ENCODE measurements around the gene KLHL18.

The KLHL18 gene

DNA sequence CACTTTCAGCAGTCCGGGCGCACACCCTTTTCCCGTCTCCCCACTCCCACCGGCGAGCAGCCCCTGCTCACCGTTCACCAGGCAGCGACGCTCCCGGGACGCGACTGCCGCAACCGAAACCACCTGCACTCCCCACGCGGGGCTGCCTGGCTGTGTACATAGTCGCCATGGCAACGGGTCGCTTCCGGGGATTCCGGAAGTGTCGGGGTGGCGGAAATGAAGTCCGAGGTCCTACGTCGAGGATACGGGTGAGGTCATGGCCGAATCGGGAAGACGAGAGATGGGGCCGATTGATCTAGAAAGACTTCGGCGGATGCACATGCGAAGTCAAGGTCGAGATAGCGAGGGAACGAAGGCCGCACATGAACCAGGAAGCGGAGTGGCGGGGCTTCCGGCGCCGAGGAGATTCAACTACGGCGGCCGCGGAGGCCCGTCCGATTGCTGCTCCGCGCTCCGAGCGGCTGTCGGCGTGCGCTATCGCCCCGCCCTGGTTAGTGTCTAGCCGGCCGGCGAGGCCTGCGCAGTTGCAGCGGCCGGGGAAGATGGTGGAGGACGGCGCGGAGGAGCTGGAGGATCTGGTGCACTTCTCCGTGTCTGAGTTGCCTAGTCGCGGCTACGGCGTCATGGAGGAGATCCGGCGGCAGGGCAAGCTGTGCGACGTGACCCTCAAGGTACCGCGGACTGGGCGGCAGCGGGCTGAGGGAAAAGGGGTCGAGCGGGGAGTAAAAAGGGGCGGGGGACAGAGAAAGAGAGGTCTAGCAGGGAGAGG lies at the start of gene KLHL18, which contains the start of gene KIF9:
KLHL18 (plus strand) TSS at position 521 of the 769 bp plus-strand sequence; CDS start at position 543, 22 bp downstream.
KIF9 (minus strand) TSS at position 376 of the 769 bp plus-strand sequence. CDS start 5,425 bp downstream, outside the sequence.
- H3K27ac ChIP-seq, result peak within 1 kb of the TSS; percentile 85 to 97
- peak within 1 kb of the TSS; percentile 82 for H3K4me3 ChIP-seq
- peak; percentile 96 for DNase-seq (ENCODE audit: low spot score)
- TF ChIP-seq, protein P1, sequence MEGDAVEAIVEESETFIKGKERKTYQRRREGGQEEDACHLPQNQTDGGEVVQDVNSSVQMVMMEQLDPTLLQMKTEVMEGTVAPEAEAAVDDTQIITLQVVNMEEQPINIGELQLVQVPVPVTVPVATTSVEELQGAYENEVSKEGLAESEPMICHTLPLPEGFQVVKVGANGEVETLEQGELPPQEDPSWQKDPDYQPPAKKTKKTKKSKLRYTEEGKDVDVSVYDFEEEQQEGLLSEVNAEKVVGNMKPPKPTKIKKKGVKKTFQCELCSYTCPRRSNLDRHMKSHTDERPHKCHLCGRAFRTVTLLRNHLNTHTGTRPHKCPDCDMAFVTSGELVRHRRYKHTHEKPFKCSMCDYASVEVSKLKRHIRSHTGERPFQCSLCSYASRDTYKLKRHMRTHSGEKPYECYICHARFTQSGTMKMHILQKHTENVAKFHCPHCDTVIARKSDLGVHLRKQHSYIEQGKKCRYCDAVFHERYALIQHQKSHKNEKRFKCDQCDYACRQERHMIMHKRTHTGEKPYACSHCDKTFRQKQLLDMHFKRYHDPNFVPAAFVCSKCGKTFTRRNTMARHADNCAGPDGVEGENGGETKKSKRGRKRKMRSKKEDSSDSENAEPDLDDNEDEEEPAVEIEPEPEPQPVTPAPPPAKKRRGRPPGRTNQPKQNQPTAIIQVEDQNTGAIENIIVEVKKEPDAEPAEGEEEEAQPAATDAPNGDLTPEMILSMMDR (IDR thresholded peaks at IDR 0.05), result no peak

DNA sequence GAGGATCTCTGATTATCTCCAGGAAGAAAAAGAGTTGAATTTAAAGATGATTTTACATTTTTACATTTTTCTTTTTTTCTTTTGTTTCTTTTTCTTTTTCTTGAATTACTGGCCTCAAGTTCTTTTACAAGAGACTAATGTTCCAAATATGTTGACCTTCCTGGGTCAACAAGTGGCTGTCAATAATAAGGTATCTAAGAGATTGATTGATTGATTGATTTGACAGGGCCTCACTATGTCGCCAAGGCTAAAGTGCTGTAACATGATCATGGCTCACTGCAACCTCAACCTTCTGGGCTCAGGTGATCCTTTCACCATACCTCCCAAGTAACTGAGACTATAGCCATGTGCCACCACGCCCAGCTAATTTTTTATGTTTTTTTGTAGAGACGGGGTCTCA lies 44.7 kb upstream of the KLHL18 start:
- TF ChIP-seq, protein P1 (IDR thresholded peaks at IDR 0.05), result no peak
- DNase-seq (ENCODE audit: low spot score), result no peak
- Histone ChIP-seq H3K4me3 (no peak overlapping the region), H3K27ac (no peak overlapping the region)

DNA sequence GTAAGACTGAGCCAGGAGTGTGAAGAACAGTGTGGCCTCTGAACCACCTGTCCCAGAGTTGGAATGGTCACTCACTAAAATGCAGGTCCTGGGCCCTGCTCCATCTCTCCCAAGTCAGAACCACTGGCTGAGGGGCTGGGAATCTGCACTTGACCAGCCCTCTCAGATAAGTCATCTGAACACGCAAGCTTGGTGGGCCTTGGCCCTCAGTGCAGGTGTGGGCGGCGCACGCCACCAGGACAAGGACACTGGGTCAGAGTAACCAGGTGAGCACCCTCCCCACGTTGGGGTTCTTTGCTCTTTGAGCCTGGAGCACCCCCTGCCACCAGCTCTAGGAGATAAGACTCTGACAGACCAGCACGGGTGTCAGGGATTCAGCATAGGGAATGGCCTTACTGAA lies 42.8 kb upstream of the KLHL18 start:
- H3K4me3 ChIP-seq, result no peak overlapping the region
- no peak overlapping the region for H3K27ac ChIP-seq
- TF ChIP-seq, protein P1 (IDR thresholded peaks at IDR 0.05), result no peak
- DNase-seq (ENCODE audit: low spot score), result no peak

DNA sequence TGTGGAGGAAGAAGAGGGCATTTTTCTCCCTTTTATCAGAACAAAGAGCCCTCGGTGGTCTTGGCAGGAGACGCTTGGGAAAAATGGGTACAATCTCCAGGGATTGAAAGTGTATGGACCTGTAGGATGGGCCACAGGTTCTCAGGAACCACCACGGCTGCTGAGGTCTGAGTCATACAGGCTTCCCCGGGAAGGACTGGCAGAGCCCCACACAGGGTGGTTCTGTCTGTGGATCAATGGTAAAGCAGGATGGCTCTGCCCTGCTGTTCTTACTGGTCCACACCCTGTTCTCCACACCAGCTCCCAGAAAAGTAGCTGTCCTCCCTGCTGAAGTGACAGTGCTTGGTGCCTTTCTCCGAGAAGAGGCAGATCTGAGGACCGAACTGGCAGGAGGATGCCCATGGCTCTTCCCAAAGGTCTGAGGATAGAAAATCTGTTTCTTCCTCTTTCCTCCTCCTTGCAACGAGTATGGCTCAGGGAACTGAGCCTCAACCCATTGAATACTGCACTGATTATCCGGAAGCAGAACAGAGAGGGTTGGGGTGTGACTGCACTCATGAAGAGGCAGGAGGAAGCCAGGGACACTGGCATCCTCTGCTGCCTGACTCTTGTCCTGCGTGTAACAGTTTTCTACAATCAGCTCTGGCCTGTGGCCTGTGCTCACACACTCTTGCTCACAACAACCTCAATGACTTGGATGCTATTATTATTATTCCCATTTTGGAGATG lies 39.2 kb upstream of the KLHL18 start:
- TF ChIP-seq, protein P1 (IDR thresholded peaks at IDR 0.05), result no peak
- no peak for DNase-seq (ENCODE audit: low spot score)
- H3K27ac ChIP-seq, result no peak overlapping the region

DNA sequence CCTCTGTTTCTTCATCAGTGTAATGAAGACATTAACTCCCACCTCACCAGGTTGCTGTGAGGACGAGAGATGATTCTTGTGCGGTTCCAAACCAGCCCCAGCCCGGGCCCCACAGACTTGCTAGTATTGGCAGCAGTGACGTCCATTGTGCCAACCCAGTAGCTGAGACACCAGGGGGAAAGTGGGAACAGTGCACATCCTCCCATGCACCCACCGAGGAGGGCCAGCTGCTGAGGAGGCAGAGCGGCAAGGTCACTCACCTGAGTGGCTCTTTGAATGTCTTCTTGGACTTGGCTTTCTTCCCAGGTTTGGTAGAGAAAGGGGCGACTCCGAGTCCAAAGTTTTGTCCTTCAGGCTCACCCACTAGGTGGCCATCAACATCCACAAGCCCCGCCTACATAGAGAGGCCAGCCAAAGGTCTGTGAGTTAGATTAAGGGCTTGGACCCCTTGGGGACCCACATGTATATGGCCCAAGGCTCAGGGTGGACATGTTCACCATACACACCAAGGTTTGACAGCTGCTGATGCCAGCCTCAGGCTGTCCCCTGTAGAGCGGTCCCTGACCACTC lies 38.1 kb upstream of the KLHL18 start:
- TF ChIP-seq, protein P1 (IDR thresholded peaks at IDR 0.05), result no peak
- no peak overlapping the region for H3K4me3 ChIP-seq
- DNase-seq (ENCODE audit: low spot score), result no peak
- H3K27ac ChIP-seq, result no peak overlapping the region

More for the DNA sequence above, 39.2 kb upstream of the KLHL18 start:
- no peak overlapping the region for H3K4me3 ChIP-seq

DNA sequence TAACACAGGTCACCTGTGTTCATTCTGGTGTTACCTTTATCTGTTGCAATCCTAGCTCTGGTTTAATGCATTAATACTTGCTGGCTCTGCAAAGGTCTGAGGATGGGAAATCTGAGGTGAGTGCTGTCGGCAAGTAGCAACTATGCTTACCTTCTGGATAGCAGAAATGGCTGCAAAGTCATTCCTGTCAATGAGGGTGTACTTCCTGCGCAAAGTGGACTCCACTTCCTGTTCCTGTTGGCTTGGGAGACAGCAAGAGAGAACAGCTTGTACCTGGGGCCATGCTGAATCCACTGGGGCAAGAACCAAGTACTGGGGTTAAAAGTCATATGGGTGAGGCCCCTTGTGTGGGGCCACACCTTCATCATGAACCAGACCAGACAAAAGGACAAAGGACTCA lies 37.5 kb upstream of the KLHL18 start:
- no peak overlapping the region for H3K27ac ChIP-seq
- DNase-seq (ENCODE audit: low spot score), result no peak
- no peak overlapping the region for H3K4me3 ChIP-seq
- TF ChIP-seq, protein P1 (IDR thresholded peaks at IDR 0.05), result no peak
